Measurements from ENCODE around the gene MYOC.
"Not testable (repeated sequence)": the region's sequence is repeated elsewhere in the genome, so short reads cannot be mapped to it uniquely, and the experiment has no call there.

Gene MYOC

GRCh38 chr1:171627020-171627419 lies 25.5 kb downstream of the MYOC start:
- in situ Hi-C loops (cut with MboI; ENCODE audit: low pct_unique_long_range_greater_than_20kb, low sequenced_read_pairs, unreplicated experiment), result loop anchor here (25.0 kb wide), 1 partner anchor 360 kb away; no protein-coding TSS in a partner anchor
- TF ChIP-seq, protein P1, sequence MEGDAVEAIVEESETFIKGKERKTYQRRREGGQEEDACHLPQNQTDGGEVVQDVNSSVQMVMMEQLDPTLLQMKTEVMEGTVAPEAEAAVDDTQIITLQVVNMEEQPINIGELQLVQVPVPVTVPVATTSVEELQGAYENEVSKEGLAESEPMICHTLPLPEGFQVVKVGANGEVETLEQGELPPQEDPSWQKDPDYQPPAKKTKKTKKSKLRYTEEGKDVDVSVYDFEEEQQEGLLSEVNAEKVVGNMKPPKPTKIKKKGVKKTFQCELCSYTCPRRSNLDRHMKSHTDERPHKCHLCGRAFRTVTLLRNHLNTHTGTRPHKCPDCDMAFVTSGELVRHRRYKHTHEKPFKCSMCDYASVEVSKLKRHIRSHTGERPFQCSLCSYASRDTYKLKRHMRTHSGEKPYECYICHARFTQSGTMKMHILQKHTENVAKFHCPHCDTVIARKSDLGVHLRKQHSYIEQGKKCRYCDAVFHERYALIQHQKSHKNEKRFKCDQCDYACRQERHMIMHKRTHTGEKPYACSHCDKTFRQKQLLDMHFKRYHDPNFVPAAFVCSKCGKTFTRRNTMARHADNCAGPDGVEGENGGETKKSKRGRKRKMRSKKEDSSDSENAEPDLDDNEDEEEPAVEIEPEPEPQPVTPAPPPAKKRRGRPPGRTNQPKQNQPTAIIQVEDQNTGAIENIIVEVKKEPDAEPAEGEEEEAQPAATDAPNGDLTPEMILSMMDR (IDR thresholded peaks at IDR 0.05; ENCODE audit: extremely low read depth, insufficient read depth, missing control alignments), result no peak
- no peak for DNase-seq (ENCODE audit: low spot score)

GRCh38 chr1:171625225-171625624 lies 27.3 kb downstream of the MYOC start:
- TF ChIP-seq, protein P1 (IDR thresholded peaks at IDR 0.05; ENCODE audit: extremely low read depth, insufficient read depth, missing control alignments), result no peak
- DNase-seq (ENCODE audit: low spot score), result no peak
- in situ Hi-C loops (cut with MboI; ENCODE audit: low pct_unique_long_range_greater_than_20kb, low sequenced_read_pairs, unreplicated experiment), result loop anchor here (25.0 kb wide), 1 partner anchor 362 kb away; no protein-coding TSS in a partner anchor

DNA sequence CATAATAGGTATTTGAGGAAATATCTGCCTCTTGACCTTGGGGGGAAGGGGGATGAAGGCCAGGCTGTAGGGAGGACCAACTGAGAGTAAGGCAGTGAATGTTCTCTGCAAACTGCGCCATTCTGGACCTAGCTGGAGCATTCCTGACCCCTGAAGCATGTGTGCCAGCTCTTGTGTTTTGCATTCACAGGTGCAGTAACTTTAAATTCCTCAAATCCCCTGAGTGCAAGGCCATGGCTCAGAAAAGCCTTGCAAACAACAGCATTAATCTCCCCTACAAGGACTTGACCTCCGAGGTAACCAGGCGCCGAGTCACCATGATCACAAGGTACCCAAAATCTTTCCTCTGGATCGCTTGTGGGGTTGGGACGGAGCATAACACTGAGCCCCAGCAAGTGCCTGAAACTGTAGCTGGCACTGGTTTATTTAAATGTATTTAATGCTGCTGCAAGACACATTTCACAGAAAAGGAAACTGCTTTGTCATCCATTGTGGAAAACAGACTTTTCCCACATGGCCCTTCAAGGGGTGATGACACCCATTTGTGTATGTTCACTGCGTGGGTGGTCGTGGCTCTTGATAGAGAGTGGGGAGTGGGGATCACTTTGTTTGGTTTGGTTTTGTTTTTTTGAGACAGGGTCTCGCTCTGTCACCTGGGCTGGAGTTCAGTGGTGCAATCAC lies 28.7 kb downstream of the MYOC start:
- in situ Hi-C loops (cut with MboI; ENCODE audit: low pct_unique_long_range_greater_than_20kb, low sequenced_read_pairs, unreplicated experiment), result no loop called here
- no peak for DNase-seq (ENCODE audit: low spot score)

DNA sequence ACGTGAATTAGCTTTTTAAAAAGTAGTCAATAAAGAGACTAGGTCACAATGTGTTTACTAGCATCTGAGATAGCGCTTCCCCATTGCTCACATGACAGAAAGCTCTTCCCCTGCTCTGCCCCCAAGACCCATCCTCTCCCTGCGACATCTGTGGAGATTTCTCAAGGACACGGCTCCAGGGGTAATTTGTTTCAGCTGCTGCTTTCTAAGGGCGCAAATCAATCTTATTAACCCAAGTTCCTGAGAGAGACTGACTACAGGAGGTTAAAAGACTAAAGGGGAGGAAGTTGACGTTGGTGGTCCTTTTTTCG lies 30.4 kb downstream of the MYOC start, which contains the start of gene MYOCOS:
TSS of gene MYOCOS (plus strand) at position 92 of the 311 bp plus-strand sequence. CDS start 1,641 bp downstream, outside the sequence.
- in situ Hi-C loops (cut with MboI; ENCODE audit: low pct_unique_long_range_greater_than_20kb, low sequenced_read_pairs, unreplicated experiment), result no loop called here
- no peak for DNase-seq (ENCODE audit: low spot score)
- TF ChIP-seq, protein P1 (IDR thresholded peaks at IDR 0.05; ENCODE audit: extremely low read depth, insufficient read depth, missing control alignments), result no peak

More for the DNA sequence above, 28.7 kb downstream of the MYOC start:
- TF ChIP-seq, protein P1 (IDR thresholded peaks at IDR 0.05; ENCODE audit: extremely low read depth, insufficient read depth, missing control alignments), result no peak

DNA sequence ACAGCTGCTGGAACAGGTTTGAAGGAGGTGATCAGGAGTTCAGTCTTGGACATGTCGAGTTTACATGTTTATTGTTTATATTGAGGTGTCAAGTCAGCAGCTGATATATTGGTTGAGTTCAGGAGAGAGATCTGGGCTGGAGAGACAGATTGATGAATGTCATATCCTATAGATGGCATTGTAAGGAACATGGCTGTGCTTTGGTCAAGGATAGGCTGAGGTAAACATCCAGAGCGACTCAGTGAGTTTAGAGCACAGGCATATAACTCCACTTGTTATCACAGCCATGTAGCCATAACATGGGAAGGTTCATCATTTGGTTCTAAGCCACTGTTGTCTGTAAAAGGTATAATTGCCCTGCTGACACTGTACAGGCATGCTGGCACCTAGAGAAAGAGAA lies 35.9 kb downstream of the MYOC start:
- in situ Hi-C loops (cut with MboI; ENCODE audit: low pct_unique_long_range_greater_than_20kb, low sequenced_read_pairs, unreplicated experiment), result no loop called here
- TF ChIP-seq, protein P1 (IDR thresholded peaks at IDR 0.05; ENCODE audit: extremely low read depth, insufficient read depth, missing control alignments), result no peak
- no peak for DNase-seq (ENCODE audit: low spot score)

DNA sequence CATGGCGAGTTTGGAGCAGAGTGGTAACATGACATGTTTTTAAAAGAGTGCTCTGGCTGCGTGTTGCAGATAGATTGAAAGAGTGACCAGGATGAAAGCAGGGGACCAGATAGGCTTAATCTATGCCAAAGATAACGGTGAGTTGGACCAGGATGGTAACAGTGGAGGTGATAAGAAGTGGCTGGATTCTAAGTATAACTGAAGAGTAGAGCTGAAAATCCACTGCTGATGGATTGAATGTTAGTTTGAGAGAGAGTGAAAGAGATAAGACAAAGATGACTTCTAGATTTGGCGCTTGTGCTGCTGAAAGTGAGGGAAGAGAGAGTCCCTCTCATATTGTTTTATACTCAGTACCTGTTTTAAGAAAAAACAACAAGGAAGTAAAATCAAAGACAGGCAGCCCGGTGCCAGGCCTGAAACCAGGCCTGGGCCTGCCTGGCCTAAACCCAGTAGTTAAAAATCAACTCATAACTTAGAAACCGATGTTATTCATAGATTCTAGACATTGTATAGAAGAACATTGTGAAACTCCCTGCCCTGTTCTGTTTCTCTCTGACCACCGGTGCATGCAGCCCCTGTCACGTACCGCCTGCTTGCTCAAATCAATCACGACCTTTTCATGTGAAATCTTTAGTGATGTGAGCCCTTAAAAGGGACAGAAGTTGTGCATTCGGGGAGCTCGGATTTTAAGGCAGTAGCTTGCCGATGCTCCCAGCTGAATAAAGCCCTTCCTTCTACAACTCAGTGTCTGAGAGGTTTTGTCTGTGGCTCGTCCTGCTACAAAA lies 37.2 kb downstream of the MYOC start:
- DNase-seq (ENCODE audit: low spot score); in situ Hi-C loops (cut with MboI; ENCODE audit: low pct_unique_long_range_greater_than_20kb, low sequenced_read_pairs, unreplicated experiment): not testable (repeated sequence)

DNA sequence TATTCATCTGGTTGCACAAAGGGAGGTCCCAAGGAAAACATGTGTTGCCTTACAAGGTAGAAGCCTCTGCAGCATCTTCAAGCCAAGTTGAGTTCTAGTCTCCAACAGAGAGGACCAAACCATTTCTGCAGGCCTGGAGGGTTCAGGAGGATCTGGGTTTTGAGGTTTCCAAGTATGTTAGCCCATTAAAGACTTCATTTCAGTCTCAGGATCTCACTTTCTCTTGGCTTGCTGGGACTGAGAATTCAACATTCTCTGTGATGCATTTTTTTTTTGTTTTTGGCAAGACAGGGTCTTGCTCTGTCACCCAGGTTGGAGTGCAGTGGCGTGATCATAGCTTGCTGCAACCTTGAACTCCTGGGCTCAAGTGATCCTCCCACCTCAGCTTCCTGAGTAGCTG lies 39.2 kb downstream of the MYOC start:
- DNase-seq (ENCODE audit: low spot score), result no peak
- in situ Hi-C loops (cut with MboI; ENCODE audit: low pct_unique_long_range_greater_than_20kb, low sequenced_read_pairs, unreplicated experiment), result no loop called here

More for the DNA sequence above, 39.2 kb downstream of the MYOC start:
- TF ChIP-seq, protein P1 (IDR thresholded peaks at IDR 0.05; ENCODE audit: extremely low read depth, insufficient read depth, missing control alignments), result no peak

Data from GM13977 (cell line).